GM12878 (cell line): Measurements from ENCODE around the gene CS. TPM values are rescaled to one million over a fixed set of nuclear protein-coding genes. Genes with fewer than 3 reads are reported as not detected.
A peak's percentile ranks its signal among the peaks of the same experiment; 100 is the strongest.

ENCODE experiments used
- CBX5 ChIP-seq: sonication (generic); IDR thresholded peaks from 2 replicates; pipeline ENCODE4 v1.6.1; 2016; ENCODE audit warnings: low read depth, moderate library complexity, mild to moderate bottlenecking, inconsistent platforms
- EED ChIP-seq: sonication (generic); IDR thresholded peaks from 2 replicates; pipeline ENCODE4 v1.6.1; 2016; ENCODE audit warnings: antibody characterized with exemption, low read depth
- KDM1A ChIP-seq: fragments of 200-600 bp; sonication (generic); IDR thresholded peaks from 2 replicates; pipeline ENCODE4 v1.6.1; 2016; ENCODE audit warnings: borderline replicate concordance
- MYB ChIP-seq: fragments of 150-350 bp; IDR thresholded peaks from 2 replicates; pipeline ENCODE4 v1.6.1; 2014; ENCODE audit warnings: mild to moderate bottlenecking, low read depth, low read length, borderline replicate concordance
- NR2F1 ChIP-seq: fragments of 450-650 bp; conservative IDR thresholded peaks from 2 replicates; pipeline ENCODE4 v1.6.1; 2017; ENCODE audit warnings: mild to moderate bottlenecking
- POLR2A ChIP-seq: IDR thresholded peaks from 2 replicates; pipeline ENCODE4 v1.6.1; 2011; ENCODE audit warnings: low read depth, mild to moderate bottlenecking, low read length
- POLR2AphosphoS2 ChIP-seq: IDR thresholded peaks from 2 replicates; pipeline ENCODE4 v1.6.1; 2011; ENCODE audit warnings: low read depth, mild to moderate bottlenecking, low read length, improper control_type of control experiment, moderate library complexity
- POU2F2 ChIP-seq: IDR thresholded peaks from 3 replicates; pipeline ENCODE4 v1.6.1; 2011; ENCODE audit warnings: low read depth, mild to moderate bottlenecking, low read length, borderline replicate concordance
- SMAD1 ChIP-seq: fragments of 450-650 bp; IDR thresholded peaks from 2 replicates; pipeline ENCODE4 v1.6.1; 2018; ENCODE audit warnings: mild to moderate bottlenecking, low read depth; ENCODE audit not compliant: partially characterized antibody
- STAT1 ChIP-seq: fragments of 450-650 bp; conservative IDR thresholded peaks from 2 replicates; pipeline ENCODE4 v1.6.1; 2014; ENCODE audit warnings: antibody characterized with exemption, mild to moderate bottlenecking
- ZSCAN29 ChIP-seq: fragments of 450-650 bp; IDR thresholded peaks from 2 replicates; pipeline ENCODE4 v1.6.1; 2017; ENCODE audit warnings: mild to moderate bottlenecking, moderate library complexity
- polyA plus RNA-seq, 11 experiments: library from polyadenylated mRNA; depleted of rRNA in 4 of 11; unstranded in 6 of 11; stranded (reverse) in 5 of 11; fragments of >200 nt; fragmentation: Nextera tagmentation in 4 of 11; fragmentation: Illumina TruSeq in 1 of 11; extraction: Ambion mirVana in 4 of 11; extraction: Trizol in 1 of 11; gene quantifications; 1 replicate in 1 of 11; 2 replicates in 10 of 11; pipeline versions ENCODE4 v1.2.1 to v1.2.3, GENCODE V29; 2011 to 2016; ENCODE audit warnings: inconsistent platforms in 2 of 11, missing spikeins in 2 of 11, low read depth in 1 of 11
- total RNA-seq, 4 experiments: library from RNA; depleted of rRNA in 3 of 4; stranded (reverse); fragments of >200 nt in 3 of 4; fragmentation: Illumina TruSeq in 1 of 4; extraction: Trizol in 1 of 4; gene quantifications; 2 replicates each; pipeline versions ENCODE4 v1.2.1 to v1.2.3, GENCODE V29; 2013 to 2021
- TF ChIP-seq, protein P1 (sequence below): IDR thresholded peaks from 2 replicates; pipeline ENCODE4 v1.6.1; 2011; ENCODE audit warnings: low read depth, low read length, improper control_type of control experiment, borderline replicate concordance
- TF ChIP-seq, protein P2 (sequence below): IDR thresholded peaks from 2 replicates; pipeline ENCODE4 v1.6.1; 2012; ENCODE audit warnings: mild to moderate bottlenecking, low read depth, low read length
- TF ChIP-seq, protein P3 (sequence below): fragments of 450-650 bp; IDR thresholded peaks from 2 replicates; pipeline ENCODE4 v1.6.1; 2017; ENCODE audit warnings: borderline replicate concordance
- TF ChIP-seq, protein P4 (sequence below): IDR thresholded peaks from 2 replicates; pipeline ENCODE4 v1.6.1; 2011; ENCODE audit warnings: low read depth, mild to moderate bottlenecking, low read length, moderate library complexity, borderline replicate concordance; ENCODE audit errors: extremely low read depth
- TF ChIP-seq, protein P5 (sequence below): fragments of 450-650 bp; IDR thresholded peaks from 2 replicates; pipeline ENCODE4 v1.6.1; 2017; ENCODE audit warnings: low read depth, mild to moderate bottlenecking, moderate library complexity

CS gene
- total and polyA plus RNA-seq, 10 of the 15 experiments (the other 5 are each of a cell fraction or from before 2014, with no cell fraction given): 64.9 to 276 (median 139) TPM

DNA sequence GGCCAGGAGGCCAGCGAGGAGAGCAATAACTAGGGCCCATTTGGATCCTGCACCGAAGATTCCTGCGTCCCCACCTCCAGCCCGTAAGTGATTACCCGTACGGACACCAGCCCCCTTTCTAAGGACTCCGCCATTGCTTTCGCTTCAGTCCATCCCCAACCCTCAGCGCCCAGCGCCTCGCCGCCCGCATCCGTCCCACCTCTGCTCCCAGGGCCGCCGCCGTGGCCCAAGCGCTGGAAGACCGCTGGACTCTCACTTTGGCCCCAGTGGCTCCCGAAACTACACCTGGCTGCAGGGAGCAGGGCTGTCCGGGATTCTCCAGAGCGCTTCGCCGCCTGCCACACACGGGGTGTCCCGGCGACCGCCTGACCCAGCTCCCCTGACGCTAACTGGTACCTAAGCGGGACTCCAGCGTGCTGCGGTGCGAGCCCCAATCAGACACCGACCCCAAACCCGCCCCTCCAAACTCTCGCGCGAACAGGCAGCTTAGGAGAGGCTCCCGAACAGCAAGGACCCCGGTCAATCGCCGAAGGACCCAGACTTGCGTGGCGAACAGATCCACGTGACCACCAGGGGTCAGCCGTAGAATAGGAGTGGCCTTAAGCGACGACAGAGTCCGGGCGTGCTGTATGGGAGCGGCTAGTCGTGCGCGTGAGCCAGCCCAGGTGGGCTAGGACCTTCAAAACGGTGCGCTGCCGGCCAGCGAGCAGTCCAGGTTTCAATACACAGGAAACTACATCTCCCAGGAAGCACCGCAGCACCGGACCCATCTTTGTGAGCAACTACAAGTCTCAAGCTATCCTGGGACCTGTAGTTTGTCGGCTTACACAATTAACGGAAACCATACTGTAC is 15.7 kb upstream of the CS start, which contains the start of gene CNPY2 (continued):
- TF ChIP-seq, protein P1, sequence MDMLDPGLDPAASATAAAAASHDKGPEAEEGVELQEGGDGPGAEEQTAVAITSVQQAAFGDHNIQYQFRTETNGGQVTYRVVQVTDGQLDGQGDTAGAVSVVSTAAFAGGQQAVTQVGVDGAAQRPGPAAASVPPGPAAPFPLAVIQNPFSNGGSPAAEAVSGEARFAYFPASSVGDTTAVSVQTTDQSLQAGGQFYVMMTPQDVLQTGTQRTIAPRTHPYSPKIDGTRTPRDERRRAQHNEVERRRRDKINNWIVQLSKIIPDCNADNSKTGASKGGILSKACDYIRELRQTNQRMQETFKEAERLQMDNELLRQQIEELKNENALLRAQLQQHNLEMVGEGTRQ: peak; percentile 67
- TF ChIP-seq CBX5 (no peak), MYB (peak; percentile 78), NR2F1 (peak; percentile 66), KDM1A (no peak), ZSCAN29 (no peak), SMAD1 (no peak), POLR2AphosphoS2 (no peak; the same call in 1 of the 2 replicates), STAT1 (no peak), POLR2A (peak; percentile 97), EED (0 out of 2 replicates have a peak, but pooled peaks have one; percentile 38), POU2F2 (peak; percentile 60; the same call in 2 of the 3 replicates)
- TF ChIP-seq, protein P2, sequence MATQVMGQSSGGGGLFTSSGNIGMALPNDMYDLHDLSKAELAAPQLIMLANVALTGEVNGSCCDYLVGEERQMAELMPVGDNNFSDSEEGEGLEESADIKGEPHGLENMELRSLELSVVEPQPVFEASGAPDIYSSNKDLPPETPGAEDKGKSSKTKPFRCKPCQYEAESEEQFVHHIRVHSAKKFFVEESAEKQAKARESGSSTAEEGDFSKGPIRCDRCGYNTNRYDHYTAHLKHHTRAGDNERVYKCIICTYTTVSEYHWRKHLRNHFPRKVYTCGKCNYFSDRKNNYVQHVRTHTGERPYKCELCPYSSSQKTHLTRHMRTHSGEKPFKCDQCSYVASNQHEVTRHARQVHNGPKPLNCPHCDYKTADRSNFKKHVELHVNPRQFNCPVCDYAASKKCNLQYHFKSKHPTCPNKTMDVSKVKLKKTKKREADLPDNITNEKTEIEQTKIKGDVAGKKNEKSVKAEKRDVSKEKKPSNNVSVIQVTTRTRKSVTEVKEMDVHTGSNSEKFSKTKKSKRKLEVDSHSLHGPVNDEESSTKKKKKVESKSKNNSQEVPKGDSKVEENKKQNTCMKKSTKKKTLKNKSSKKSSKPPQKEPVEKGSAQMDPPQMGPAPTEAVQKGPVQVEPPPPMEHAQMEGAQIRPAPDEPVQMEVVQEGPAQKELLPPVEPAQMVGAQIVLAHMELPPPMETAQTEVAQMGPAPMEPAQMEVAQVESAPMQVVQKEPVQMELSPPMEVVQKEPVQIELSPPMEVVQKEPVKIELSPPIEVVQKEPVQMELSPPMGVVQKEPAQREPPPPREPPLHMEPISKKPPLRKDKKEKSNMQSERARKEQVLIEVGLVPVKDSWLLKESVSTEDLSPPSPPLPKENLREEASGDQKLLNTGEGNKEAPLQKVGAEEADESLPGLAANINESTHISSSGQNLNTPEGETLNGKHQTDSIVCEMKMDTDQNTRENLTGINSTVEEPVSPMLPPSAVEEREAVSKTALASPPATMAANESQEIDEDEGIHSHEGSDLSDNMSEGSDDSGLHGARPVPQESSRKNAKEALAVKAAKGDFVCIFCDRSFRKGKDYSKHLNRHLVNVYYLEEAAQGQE: peak; percentile 34; the same call in 1 of the 2 replicates
- TF ChIP-seq, protein P3, sequence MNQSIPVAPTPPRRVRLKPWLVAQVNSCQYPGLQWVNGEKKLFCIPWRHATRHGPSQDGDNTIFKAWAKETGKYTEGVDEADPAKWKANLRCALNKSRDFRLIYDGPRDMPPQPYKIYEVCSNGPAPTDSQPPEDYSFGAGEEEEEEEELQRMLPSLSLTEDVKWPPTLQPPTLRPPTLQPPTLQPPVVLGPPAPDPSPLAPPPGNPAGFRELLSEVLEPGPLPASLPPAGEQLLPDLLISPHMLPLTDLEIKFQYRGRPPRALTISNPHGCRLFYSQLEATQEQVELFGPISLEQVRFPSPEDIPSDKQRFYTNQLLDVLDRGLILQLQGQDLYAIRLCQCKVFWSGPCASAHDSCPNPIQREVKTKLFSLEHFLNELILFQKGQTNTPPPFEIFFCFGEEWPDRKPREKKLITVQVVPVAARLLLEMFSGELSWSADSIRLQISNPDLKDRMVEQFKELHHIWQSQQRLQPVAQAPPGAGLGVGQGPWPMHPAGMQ: peak; percentile 95
- TF ChIP-seq, protein P4, sequence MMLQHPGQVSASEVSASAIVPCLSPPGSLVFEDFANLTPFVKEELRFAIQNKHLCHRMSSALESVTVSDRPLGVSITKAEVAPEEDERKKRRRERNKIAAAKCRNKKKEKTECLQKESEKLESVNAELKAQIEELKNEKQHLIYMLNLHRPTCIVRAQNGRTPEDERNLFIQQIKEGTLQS: 0 out of 2 replicates have a peak, but pooled peaks have one; percentile 28
- TF ChIP-seq, protein P5, sequence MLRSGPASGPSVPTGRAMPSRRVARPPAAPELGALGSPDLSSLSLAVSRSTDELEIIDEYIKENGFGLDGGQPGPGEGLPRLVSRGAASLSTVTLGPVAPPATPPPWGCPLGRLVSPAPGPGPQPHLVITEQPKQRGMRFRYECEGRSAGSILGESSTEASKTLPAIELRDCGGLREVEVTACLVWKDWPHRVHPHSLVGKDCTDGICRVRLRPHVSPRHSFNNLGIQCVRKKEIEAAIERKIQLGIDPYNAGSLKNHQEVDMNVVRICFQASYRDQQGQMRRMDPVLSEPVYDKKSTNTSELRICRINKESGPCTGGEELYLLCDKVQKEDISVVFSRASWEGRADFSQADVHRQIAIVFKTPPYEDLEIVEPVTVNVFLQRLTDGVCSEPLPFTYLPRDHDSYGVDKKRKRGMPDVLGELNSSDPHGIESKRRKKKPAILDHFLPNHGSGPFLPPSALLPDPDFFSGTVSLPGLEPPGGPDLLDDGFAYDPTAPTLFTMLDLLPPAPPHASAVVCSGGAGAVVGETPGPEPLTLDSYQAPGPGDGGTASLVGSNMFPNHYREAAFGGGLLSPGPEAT: peak; percentile 71; the same call in 1 of the 2 replicates
